Measurements from ENCODE around the gene NLN. TPM values are rescaled to one million over a fixed set of nuclear protein-coding genes. Genes with fewer than 3 reads are reported as not detected.
A peak's percentile ranks its signal among the peaks of the same experiment; 100 is the strongest.

The NLN gene
- total and polyA plus RNA-seq, 2 experiments from 2014 or later: 37.7 to 49.6 TPM

DNA sequence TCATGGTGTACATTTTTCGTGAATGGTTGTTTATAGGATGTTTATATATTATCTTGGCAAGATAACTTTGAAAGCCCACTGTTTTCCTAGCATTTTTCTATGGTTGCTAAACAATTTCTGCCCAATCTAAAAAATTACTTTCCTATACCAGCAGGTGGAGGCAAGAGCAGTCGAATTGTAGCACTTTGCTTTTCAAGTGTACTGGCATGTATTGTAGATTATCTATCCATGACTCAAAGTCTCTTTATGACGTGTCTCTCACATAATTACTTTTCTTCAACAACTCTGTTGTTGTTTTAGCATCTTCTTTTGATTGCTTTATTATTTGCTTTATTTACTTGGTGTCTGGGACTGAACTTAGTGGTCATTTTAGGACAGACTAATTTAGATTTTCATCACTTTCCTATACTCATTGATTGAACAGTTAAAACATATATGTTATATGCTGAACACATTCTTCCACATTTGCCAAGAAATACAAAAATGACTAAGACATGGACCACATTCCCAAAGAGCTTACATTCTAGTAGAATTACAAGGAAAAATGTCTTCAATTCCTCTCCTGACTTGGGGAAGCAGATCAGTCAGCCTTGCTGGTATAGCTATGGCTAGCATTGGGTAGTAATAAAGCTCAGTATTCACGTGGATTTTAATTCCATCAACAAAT, 20.7 kb downstream of the NLN start:
- Histone ChIP-seq H3K9ac (0 out of 2 replicates have a peak overlapping the region, but pooled peaks have one; percentile 20), H3K36me3 (ENCODE audit: low read depth) (no peaks in the 10 kb centered on the region), H3F3A (ENCODE audit: insufficient read depth) (peaks cover 27% of the 10 kb centered on the region), H3K79me2 (ENCODE audit: insufficient read depth) (peaks cover 91% of the 10 kb centered on the region), H3K27me3 (replicated peaks; ENCODE audit: insufficient read depth) (no peaks in the 10 kb centered on the region), H3K9me2 (ENCODE audit: insufficient read depth) (no peaks in the 10 kb centered on the region), H3K27ac (peak overlapping the region; percentile 63), H2AFZ (no peak overlapping the region; the same call in 1 of the 2 replicates), H3K4me3 (no peak overlapping the region), H3K9me3 (ENCODE audit: low read depth) (no peaks in the 10 kb centered on the region), H4K20me1 (ENCODE audit: insufficient read depth) (no peaks in the 10 kb centered on the region), H3K4me1 (ENCODE audit: insufficient read depth) (peaks cover 29% of the 10 kb centered on the region), H3K4me2 (ENCODE audit: unreplicated experiment) (peak overlapping the region; percentile 49)
- 13 to 20% methylated on average over 4 of the region's 4 CpGs for WGBS, 2 experiments (ENCODE audit: low coverage in 1 of 2, low lambda C conversion rate in 2 of 2, missing lambda C conversion rate in 2 of 2)
- DNase-seq: peak; percentile 92
- TF ChIP-seq EZH2 (IDR thresholded peaks at IDR 0.05; ENCODE audit: insufficient read depth, poor library complexity, severe bottlenecking) (no peak), EZH2phosphoT487 (IDR thresholded peaks at IDR 0.05; ENCODE audit: insufficient read depth, low read depth) (0 out of 2 replicates have a peak, but pooled peaks have one; percentile 76)
- in situ Hi-C loops (cut with MboI): no loop called here

DNA sequence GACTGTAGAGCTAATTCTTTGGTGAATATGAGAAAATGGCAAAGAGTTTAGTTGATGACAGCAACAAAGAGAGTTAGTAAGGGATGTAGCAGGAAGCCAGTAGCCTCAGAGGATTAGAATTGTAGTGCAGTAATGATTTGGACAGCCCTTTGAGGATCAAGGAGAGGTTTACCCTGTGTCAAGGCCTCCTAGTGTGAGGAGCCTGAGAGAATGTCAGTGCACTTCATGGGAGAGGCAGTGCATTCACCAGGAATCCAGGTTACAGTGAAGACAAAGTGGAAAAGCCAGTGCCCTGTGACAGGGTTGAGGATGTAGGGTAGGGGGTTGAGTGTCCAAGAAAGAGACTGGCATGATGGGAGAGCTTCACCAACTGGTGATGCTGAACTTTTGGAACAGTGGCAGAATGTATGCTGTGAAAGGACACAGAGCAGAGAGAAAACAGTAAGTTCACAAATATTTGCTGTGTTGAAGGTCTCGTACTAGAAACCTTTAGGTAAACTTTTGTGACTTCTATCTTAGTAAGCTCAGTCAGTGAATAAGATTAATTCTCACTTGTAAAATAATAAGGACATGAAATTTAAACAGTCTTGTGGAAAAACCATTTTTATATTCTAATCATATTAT, 27.3 kb downstream of the NLN start:
- H3K27me3 ChIP-seq (replicated peaks; ENCODE audit: insufficient read depth): no peaks in the 10 kb centered on the region
- no peak overlapping the region for H2AFZ ChIP-seq
- 100% methylated on average over 1 of the region's 1 CpG for WGBS, 2 experiments (ENCODE audit: low coverage in 1 of 2, low lambda C conversion rate in 2 of 2, missing lambda C conversion rate in 2 of 2)
- no peak overlapping the region for H3K9ac ChIP-seq
- H3K27ac ChIP-seq: no peak overlapping the region
- TF ChIP-seq EZH2 (IDR thresholded peaks at IDR 0.05; ENCODE audit: insufficient read depth, poor library complexity, severe bottlenecking) (no peak), EZH2phosphoT487 (IDR thresholded peaks at IDR 0.05; ENCODE audit: insufficient read depth, low read depth) (no peak)
- no peaks in the 10 kb centered on the region for H3K36me3 ChIP-seq (ENCODE audit: low read depth)
- H3K4me2 ChIP-seq (ENCODE audit: unreplicated experiment): no peak overlapping the region
- no peaks in the 10 kb centered on the region for H3K9me2 ChIP-seq (ENCODE audit: insufficient read depth)
- no peaks in the 10 kb centered on the region for H4K20me1 ChIP-seq (ENCODE audit: insufficient read depth)
- no peaks in the 10 kb centered on the region for H3F3A ChIP-seq (ENCODE audit: insufficient read depth)
- H3K4me1 ChIP-seq (ENCODE audit: insufficient read depth): no peaks in the 10 kb centered on the region
- no peak for DNase-seq
- no peak overlapping the region for H3K4me3 ChIP-seq
- no peaks in the 10 kb centered on the region for H3K9me3 ChIP-seq (ENCODE audit: low read depth)
- peaks cover 97% of the 10 kb centered on the region for H3K79me2 ChIP-seq (ENCODE audit: insufficient read depth)
- in situ Hi-C loops (cut with MboI): no loop called here

DNA sequence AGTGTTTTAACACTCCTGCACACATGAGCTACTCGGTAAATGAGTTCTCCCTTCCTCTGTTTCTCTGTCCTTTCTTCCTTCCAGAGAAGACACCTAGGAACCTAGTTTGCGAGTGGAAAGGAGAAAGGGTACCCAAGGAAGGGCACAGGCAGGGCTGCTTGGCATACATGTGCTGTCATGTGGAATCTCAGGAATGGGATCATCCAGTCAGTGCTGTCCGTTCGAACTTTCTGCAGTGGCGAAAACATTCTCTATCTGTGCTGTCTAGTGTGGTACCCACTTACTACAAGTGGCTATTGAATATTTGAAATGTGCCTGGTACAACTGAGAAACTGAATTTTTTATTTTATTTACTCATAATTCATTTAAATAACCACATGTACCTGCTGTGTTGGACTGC, 28.0 kb downstream of the NLN start:
- no peak overlapping the region for H3K9ac ChIP-seq
- H3K27ac ChIP-seq: no peak overlapping the region
- no peak for TF ChIP-seq EZH2 (IDR thresholded peaks at IDR 0.05; ENCODE audit: insufficient read depth, poor library complexity, severe bottlenecking)
- no peak for TF ChIP-seq EZH2phosphoT487 (IDR thresholded peaks at IDR 0.05; ENCODE audit: insufficient read depth, low read depth)
- H3K4me1 ChIP-seq (ENCODE audit: insufficient read depth): no peaks in the 10 kb centered on the region
- 95 to 97% methylated on average over 5 of the region's 5 CpGs for WGBS, 2 experiments (ENCODE audit: low coverage in 1 of 2, low lambda C conversion rate in 2 of 2, missing lambda C conversion rate in 2 of 2)
- H3K36me3 ChIP-seq (ENCODE audit: low read depth): no peaks in the 10 kb centered on the region
- H3K4me3 ChIP-seq: no peak overlapping the region
- H3K79me2 ChIP-seq (ENCODE audit: insufficient read depth): peaks cover 97% of the 10 kb centered on the region
- no peak overlapping the region for H3K4me2 ChIP-seq (ENCODE audit: unreplicated experiment)
- H3K9me3 ChIP-seq (ENCODE audit: low read depth): no peaks in the 10 kb centered on the region
- no peaks in the 10 kb centered on the region for H3K27me3 ChIP-seq (replicated peaks; ENCODE audit: insufficient read depth)
- H3F3A ChIP-seq (ENCODE audit: insufficient read depth): no peaks in the 10 kb centered on the region
- no peak for DNase-seq
- H4K20me1 ChIP-seq (ENCODE audit: insufficient read depth): no peaks in the 10 kb centered on the region
- no peak overlapping the region for H2AFZ ChIP-seq
- no peaks in the 10 kb centered on the region for H3K9me2 ChIP-seq (ENCODE audit: insufficient read depth)
- in situ Hi-C loops (cut with MboI): no loop called here

DNA sequence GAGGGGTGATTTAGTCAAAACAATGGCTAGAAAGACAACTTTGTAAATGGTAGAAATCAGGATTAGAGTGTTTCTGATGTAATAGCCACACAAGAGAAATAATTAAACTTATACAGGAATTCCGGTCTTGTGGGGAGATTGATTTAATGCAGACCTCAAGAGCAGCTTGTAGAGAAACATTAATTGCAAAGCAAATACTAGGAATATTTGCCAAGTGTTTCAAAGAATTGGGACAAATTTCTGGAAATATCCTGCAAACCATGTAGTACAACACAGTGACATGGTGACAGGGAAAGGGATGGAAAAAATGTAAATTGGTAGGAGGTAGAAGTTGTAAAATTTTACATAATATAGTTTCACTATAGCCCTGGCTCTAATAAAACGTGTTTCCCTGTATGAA, 28.9 kb downstream of the NLN start:
- no peak for DNase-seq
- Histone ChIP-seq H3K9ac (no peak overlapping the region), H3K4me3 (no peak overlapping the region), H3K4me1 (ENCODE audit: insufficient read depth) (no peaks in the 10 kb centered on the region), H3K27me3 (replicated peaks; ENCODE audit: insufficient read depth) (no peaks in the 10 kb centered on the region), H3K9me2 (ENCODE audit: insufficient read depth) (no peaks in the 10 kb centered on the region), H3K79me2 (ENCODE audit: insufficient read depth) (peaks cover 97% of the 10 kb centered on the region), H2AFZ (no peak overlapping the region), H3F3A (ENCODE audit: insufficient read depth) (no peaks in the 10 kb centered on the region), H3K9me3 (ENCODE audit: low read depth) (no peaks in the 10 kb centered on the region), H4K20me1 (ENCODE audit: insufficient read depth) (no peaks in the 10 kb centered on the region), H3K27ac (no peak overlapping the region), H3K4me2 (ENCODE audit: unreplicated experiment) (no peak overlapping the region), H3K36me3 (ENCODE audit: low read depth) (no peaks in the 10 kb centered on the region)
- TF ChIP-seq EZH2 (IDR thresholded peaks at IDR 0.05; ENCODE audit: insufficient read depth, poor library complexity, severe bottlenecking) (no peak), EZH2phosphoT487 (IDR thresholded peaks at IDR 0.05; ENCODE audit: insufficient read depth, low read depth) (no peak)
- WGBS, 2 experiments (ENCODE audit: low coverage in 1 of 2, low lambda C conversion rate in 2 of 2, missing lambda C conversion rate in 2 of 2): 92 to 93% methylated on average over 2 of the region's 2 CpGs
- in situ Hi-C loops (cut with MboI): no loop called here

Measured in GM23248 (cell line).